ENCODE measurements around the gene ABCB8. TPM values are rescaled to one million over a fixed set of nuclear protein-coding genes. Genes with fewer than 3 reads are reported as not detected.
"Not testable (repeated sequence)": the region's sequence is repeated elsewhere in the genome, so short reads cannot be mapped to it uniquely, and the experiment has no call there.

The ABCB8 gene
- total and polyA plus RNA-seq, 2 donors (not counting 1 experiment from before 2014, with no cell fraction given): 41.4 to 69.7 TPM

DNA sequence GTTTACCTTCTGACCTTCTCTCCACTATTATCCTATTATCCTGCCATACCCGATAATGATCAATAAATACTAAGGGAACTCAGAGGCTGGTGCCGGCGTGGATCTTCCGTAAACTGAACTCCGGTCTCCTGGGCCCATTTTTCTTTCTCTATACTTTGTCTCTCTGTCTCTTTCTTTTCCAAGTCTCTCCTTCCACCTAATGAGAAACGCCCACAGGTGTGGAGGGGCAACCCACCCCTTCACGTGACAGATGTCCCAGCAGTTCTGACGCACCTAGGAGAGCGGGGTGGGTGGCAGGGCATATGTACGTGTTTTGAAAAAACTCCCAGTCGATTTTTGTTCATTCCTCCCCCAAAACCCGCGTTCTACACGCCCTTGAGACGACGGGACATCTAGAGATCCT is 521 bp upstream of the ABCB8 start:
- peaks cover 11 to 17% of the 10 kb centered on the region in 2 donors for H3K4me1 ChIP-seq (ENCODE audit: control insufficient read depth in 2 of 2, insufficient read depth in 2 of 2, low read length in 2 of 2)
- H3K27ac Mint-ChIP-seq: peak overlapping the region; percentile 99
- peak overlapping the region; percentile 82 for H3K4me2 ChIP-seq (replicated peaks; ENCODE audit: low read depth, low read length, poor library complexity, severe bottlenecking)
- 12% methylated on average over 15 of the region's 16 CpGs for WGBS (ENCODE audit: insufficient coverage)
- peak overlapping the region; percentile 95 to 96 for H3K27ac ChIP-seq (ENCODE audit: low read length in 2 of 2)
- peak; percentile 5 for ATAC-seq (ENCODE audit: low read depth)
- intact Hi-C loops (cut with micrococcal nuclease): loop anchor here (1.0 to 10.0 kb wide), 10 partner anchors 9 to 1255 kb away; partner anchors contain the start of genes ABCF2, CHPF2, REPIN1 and TMUB1
- H3K4me1 Mint-ChIP-seq: peaks cover 23% of the 10 kb centered on the region
- H3K9me3 Mint-ChIP-seq (ENCODE audit: insufficient read depth); H4K20me1 ChIP-seq (ENCODE audit: control insufficient read depth, insufficient read depth, low read length, poor library complexity, severe bottlenecking); H3K36me3 ChIP-seq (replicated peaks in 1 of 2; ENCODE audit: control extremely low read depth in 1 of 2, control insufficient read depth in 1 of 2, extremely low read depth in 1 of 2, insufficient read depth in 2 of 2, low read length in 1 of 2); DNase-seq; H3K9me3 ChIP-seq (ENCODE audit: control extremely low read depth in 1 of 3, control insufficient read depth in 2 of 3, insufficient read depth in 1 of 3, low read length in 2 of 3): not testable (repeated sequence)
- H2AFZ ChIP-seq (ENCODE audit: insufficient read depth, low read depth, low read length, poor library complexity, severe bottlenecking): peak overlapping the region; percentile 75
- peaks cover 0 to 26% (median 7%) of the 10 kb centered on the region in 4 experiments for H3K27me3 ChIP-seq (replicated peaks in 1 of 4; ENCODE audit: control extremely low read depth in 1 of 4, control insufficient read depth in 3 of 4, insufficient read depth in 4 of 4, low read length in 3 of 4)
- H3K4me3 Mint-ChIP-seq: peak overlapping the region; percentile 97
- H3K79me2 ChIP-seq (ENCODE audit: control insufficient read depth, insufficient read depth, low read length): peaks cover 14% of the 10 kb centered on the region
- H3K4me3 ChIP-seq (ENCODE audit: control extremely low read depth in 1 of 5, extremely low read depth in 1 of 5, insufficient read depth in 1 of 5, low read depth in 2 of 5, low read length in 4 of 5): peak overlapping the region; percentile 54 to 86 (median 78)
- peak overlapping the region; percentile 76 for H3K9ac ChIP-seq (ENCODE audit: low read length)
- ChIA-PET CTCF (interaction anchor here (0.8 to 2.8 kb wide), 7 partner anchors 9 to 57 kb away, joined by 3 to 25 read pairs (median 3); partner anchors contain the start of gene TMUB1), POLR2A (interaction anchor here (0.5 to 1.5 kb wide), 6 partner anchors 10 to 220 kb away, joined by 3 to 12 read pairs (median 6); partner anchors contain the start of gene FASTK)
- H3K27me3 Mint-ChIP-seq: peaks cover 13% of the 10 kb centered on the region

DNA sequence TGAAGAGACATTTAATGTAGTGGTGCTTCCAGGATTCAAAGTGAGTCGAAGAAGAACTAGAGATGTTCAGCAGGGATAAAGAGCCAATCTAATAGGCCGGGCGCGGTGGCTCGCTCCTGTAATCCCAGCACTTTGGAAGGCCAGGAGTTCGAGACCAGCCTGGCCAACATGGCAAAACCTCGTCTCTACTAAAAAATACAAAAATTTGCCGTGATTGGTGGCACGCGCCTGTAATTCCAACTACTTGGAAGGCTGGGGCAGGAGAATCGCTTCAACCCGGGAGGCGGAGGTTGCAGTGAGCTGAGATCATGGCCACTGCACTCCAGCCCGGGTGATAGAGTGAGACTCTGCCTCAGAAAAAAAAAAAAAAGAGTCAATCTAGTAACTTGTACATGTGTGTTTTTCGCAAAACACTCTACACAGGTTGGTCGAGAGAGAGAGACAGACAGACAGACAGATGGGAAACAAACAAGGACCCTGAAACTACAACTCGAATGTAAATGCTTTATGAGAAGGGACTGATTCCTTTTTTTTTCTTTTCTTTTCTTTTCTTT is 775 bp downstream of the ABCB8 start:
- Histone ChIP-seq H3K79me2 (ENCODE audit: control insufficient read depth, insufficient read depth, low read length) (peaks cover 14% of the 10 kb centered on the region), H3K27ac (ENCODE audit: low read length in 2 of 2) (peak overlapping the region; percentile 95 to 96), H3K4me3 (ENCODE audit: control extremely low read depth in 1 of 5, extremely low read depth in 1 of 5, insufficient read depth in 1 of 5, low read depth in 2 of 5, low read length in 4 of 5) (peak overlapping the region; percentile 54 to 86 (median 78)), H2AFZ (ENCODE audit: insufficient read depth, low read depth, low read length, poor library complexity, severe bottlenecking) (peak overlapping the region; percentile 75), H4K20me1 (ENCODE audit: control insufficient read depth, insufficient read depth, low read length, poor library complexity, severe bottlenecking) (no peaks in the 10 kb centered on the region), H3K27me3 (replicated peaks in 1 of 4; ENCODE audit: control extremely low read depth in 1 of 4, control insufficient read depth in 3 of 4, insufficient read depth in 4 of 4, low read length in 3 of 4) (peaks cover 0 to 15% (median 7%) of the 10 kb centered on the region in 4 experiments), H3K4me2 (replicated peaks; ENCODE audit: low read depth, low read length, poor library complexity, severe bottlenecking) (peak overlapping the region; percentile 82), H3K4me1 (ENCODE audit: control insufficient read depth in 2 of 2, insufficient read depth in 2 of 2, low read length in 2 of 2) (peaks cover 11 to 17% of the 10 kb centered on the region in 2 donors), H3K36me3 (replicated peaks in 1 of 2; ENCODE audit: control extremely low read depth in 1 of 2, control insufficient read depth in 1 of 2, extremely low read depth in 1 of 2, insufficient read depth in 2 of 2, low read length in 1 of 2) (peaks cover 0 to under 1% of the 10 kb centered on the region in 2 experiments), H3K9ac (ENCODE audit: low read length) (peak overlapping the region; percentile 76), H3K9me3 (ENCODE audit: control extremely low read depth in 1 of 3, control insufficient read depth in 2 of 3, insufficient read depth in 1 of 3, low read length in 2 of 3) (no peaks in the 10 kb centered on the region)
- ChIA-PET CTCF (interaction anchor here (0.9 to 2.8 kb wide), 6 partner anchors 8 to 82 kb away, joined by 3 to 25 read pairs (median 4); no protein-coding TSS in a partner anchor), POLR2A (interaction anchor here (1.4 to 1.5 kb wide), 3 partner anchors 11 to 52 kb away, joined by 8 to 12 read pairs (median 11); partner anchors contain the start of gene FASTK)
- TF ChIP-seq, protein P1, sequence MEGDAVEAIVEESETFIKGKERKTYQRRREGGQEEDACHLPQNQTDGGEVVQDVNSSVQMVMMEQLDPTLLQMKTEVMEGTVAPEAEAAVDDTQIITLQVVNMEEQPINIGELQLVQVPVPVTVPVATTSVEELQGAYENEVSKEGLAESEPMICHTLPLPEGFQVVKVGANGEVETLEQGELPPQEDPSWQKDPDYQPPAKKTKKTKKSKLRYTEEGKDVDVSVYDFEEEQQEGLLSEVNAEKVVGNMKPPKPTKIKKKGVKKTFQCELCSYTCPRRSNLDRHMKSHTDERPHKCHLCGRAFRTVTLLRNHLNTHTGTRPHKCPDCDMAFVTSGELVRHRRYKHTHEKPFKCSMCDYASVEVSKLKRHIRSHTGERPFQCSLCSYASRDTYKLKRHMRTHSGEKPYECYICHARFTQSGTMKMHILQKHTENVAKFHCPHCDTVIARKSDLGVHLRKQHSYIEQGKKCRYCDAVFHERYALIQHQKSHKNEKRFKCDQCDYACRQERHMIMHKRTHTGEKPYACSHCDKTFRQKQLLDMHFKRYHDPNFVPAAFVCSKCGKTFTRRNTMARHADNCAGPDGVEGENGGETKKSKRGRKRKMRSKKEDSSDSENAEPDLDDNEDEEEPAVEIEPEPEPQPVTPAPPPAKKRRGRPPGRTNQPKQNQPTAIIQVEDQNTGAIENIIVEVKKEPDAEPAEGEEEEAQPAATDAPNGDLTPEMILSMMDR (IDR thresholded peaks at IDR 0.05): no peak
- TF ChIP-seq EZH2 (IDR thresholded peaks at IDR 0.05; ENCODE audit: borderline replicate concordance, insufficient read depth, low read depth, low read length, poor library complexity, severe bottlenecking): no peak
- H3K4me1 Mint-ChIP-seq: peaks cover 23% of the 10 kb centered on the region
- H3K27me3 Mint-ChIP-seq: peaks cover 7% of the 10 kb centered on the region
- intact Hi-C loops (cut with micrococcal nuclease): loop anchor here (1.0 to 10.0 kb wide), 10 partner anchors 11 to 1257 kb away; partner anchors contain the start of genes ABCF2, CHPF2, REPIN1 and TMUB1
- no peak for DNase-seq
- peak overlapping the region; percentile 99 for H3K27ac Mint-ChIP-seq
- ATAC-seq (ENCODE audit: low read depth): no peak
- peak overlapping the region; percentile 97 for H3K4me3 Mint-ChIP-seq
- 77% methylated on average over 14 of the region's 17 CpGs for WGBS (ENCODE audit: insufficient coverage)
- H3K9me3 Mint-ChIP-seq (ENCODE audit: insufficient read depth): no peaks in the 10 kb centered on the region
